HepG2 (cell line): ENCODE data around the gene CMTM5. TPM values are rescaled to one million over a fixed set of nuclear protein-coding genes. Genes with fewer than 3 reads are reported as not detected.

ENCODE experiments used
- AGO2 ChIP-seq: fragments of 200-400 bp; formaldehyde crosslinking; optimal IDR thresholded peaks from 2 replicates; pipeline ENCODE3; 2017; ENCODE audit warnings: mild to moderate bottlenecking, low read depth, low read length, moderate library complexity
- BORCS8-MEF2B ChIP-seq: sonication (generic); formaldehyde crosslinking; IDR thresholded peaks from 2 replicates; pipeline ENCODE4 v1.8.0; 2022; ENCODE audit warnings: mild to moderate bottlenecking, missing genetic modification reagents
- CBX2 ChIP-seq, 2 experiments: fragments of 200-600 bp in 1 of 2; sonication (generic); formaldehyde crosslinking in 1 of 2; IDR thresholded peaks; 2 replicates each; pipeline versions ENCODE4 v1.7.0 to v1.8.1; 2018 to 2022; ENCODE audit warnings: low read depth in 2 of 2, low read length in 1 of 2, mild to moderate bottlenecking in 1 of 2, missing genetic modification reagents in 1 of 2
- DDIT3 ChIP-seq: sonication (generic); formaldehyde crosslinking; IDR thresholded peaks from 2 replicates; pipeline ENCODE4 v1.4.0; 2020; ENCODE audit warnings: mild to moderate bottlenecking, missing genetic modification reagents
- DPF2 ChIP-seq: sonication (generic); formaldehyde crosslinking; IDR thresholded peaks from 2 replicates; pipeline ENCODE4 v1.4.0; 2020; ENCODE audit warnings: mild to moderate bottlenecking, low read depth, missing genetic modification reagents, borderline replicate concordance
- HDAC2 ChIP-seq: sonication (generic); formaldehyde crosslinking; IDR thresholded peaks from 2 replicates; pipeline ENCODE4 v1.4.0; 2020; ENCODE audit warnings: missing genetic modification reagents
- HNF1A ChIP-seq, 2 experiments: sonication (generic) in 1 of 2; formaldehyde crosslinking in 1 of 2; IDR thresholded peaks; 2 replicates each; pipeline versions ENCODE4 v1.4.0 to v1.6.1; 2016 to 2020; ENCODE audit warnings: borderline replicate concordance in 1 of 2, low read depth in 1 of 2, mild to moderate bottlenecking in 1 of 2, missing genetic modification reagents in 1 of 2
- IKZF4 ChIP-seq: sonication (generic); formaldehyde crosslinking; IDR thresholded peaks from 2 replicates; pipeline ENCODE4 v1.5.1; 2020; ENCODE audit warnings: borderline replicate concordance, mild to moderate bottlenecking, low read depth, missing genetic modification reagents; ENCODE audit errors: not compliant biosample characterization
- KLF9 ChIP-seq: IDR thresholded peaks from 2 replicates; pipeline ENCODE4 v1.6.1; 2016; ENCODE audit warnings: low read depth
- MXD1 ChIP-seq: sonication (generic); formaldehyde crosslinking; IDR thresholded peaks from 2 replicates; pipeline ENCODE4 v1.4.0; 2020; ENCODE audit warnings: mild to moderate bottlenecking, missing genetic modification reagents
- MXD3 ChIP-seq: IDR thresholded peaks from 2 replicates; pipeline ENCODE4 v1.6.1; 2016; ENCODE audit warnings: mild to moderate bottlenecking, missing biosample characterization, missing genetic modification reagents
- NFATC3 ChIP-seq: sonication (generic); formaldehyde crosslinking; IDR thresholded peaks from 2 replicates; pipeline ENCODE4 v1.5.1; 2020; ENCODE audit warnings: mild to moderate bottlenecking, missing genetic modification reagents
- NR2C2 ChIP-seq: sonication (generic); formaldehyde crosslinking; IDR thresholded peaks from 2 replicates; pipeline ENCODE4 v1.4.0; 2020; ENCODE audit warnings: missing genetic modification reagents, mild to moderate bottlenecking, moderate library complexity, borderline replicate concordance
- RXRB ChIP-seq: IDR thresholded peaks from 2 replicates; pipeline ENCODE4 v1.6.1; 2016; ENCODE audit warnings: borderline replicate concordance, missing genetic modification reagents, missing compliant biosample characterization
- STAG1 ChIP-seq: sonication (generic); formaldehyde crosslinking; IDR thresholded peaks from 2 replicates; pipeline ENCODE4 v1.4.0; 2020; ENCODE audit warnings: missing genetic modification reagents
- ZBTB34 ChIP-seq: sonication (generic); formaldehyde crosslinking; IDR thresholded peaks from 2 replicates; pipeline ENCODE4 v1.8.0; 2022; ENCODE audit warnings: mild to moderate bottlenecking, missing genetic modification reagents
- ZFP36L2 ChIP-seq: sonication (generic); formaldehyde crosslinking; IDR thresholded peaks from 2 replicates; pipeline ENCODE4 v1.4.0; 2020; ENCODE audit warnings: missing genetic modification reagents
- ZNF256 ChIP-seq: sonication (generic); formaldehyde crosslinking; conservative IDR thresholded peaks from 2 replicates; pipeline ENCODE4 v1.4.0; 2020; ENCODE audit warnings: missing genetic modification reagents
- ZNF274 ChIP-seq: sonication (generic); formaldehyde crosslinking; IDR thresholded peaks from 2 replicates; pipeline ENCODE4 v1.5.1; 2020; ENCODE audit warnings: mild to moderate bottlenecking, missing genetic modification reagents
- ZNF337 ChIP-seq: sonication (generic); formaldehyde crosslinking; IDR thresholded peaks from 2 replicates; pipeline ENCODE4 v1.5.1; 2020; ENCODE audit warnings: missing genetic modification reagents, low read depth, mild to moderate bottlenecking, borderline replicate concordance
- ZNF780A ChIP-seq: sonication (generic); formaldehyde crosslinking; IDR thresholded peaks from 2 replicates; pipeline ENCODE4 v1.8.0; 2022; ENCODE audit warnings: mild to moderate bottlenecking, missing genetic modification reagents, moderate library complexity
- polyA plus RNA-seq, 8 experiments: library from polyadenylated mRNA; depleted of rRNA in 3 of 8; stranded (reverse) in 7 of 8; unstranded in 1 of 8; fragments of >200 nt; fragmentation: Illumina TruSeq in 4 of 8; extraction: Trizol in 4 of 8; gene quantifications; 2 replicates each; pipeline versions ENCODE4 v1.2.1 to v1.2.3, GENCODE V29; 2011 to 2016; ENCODE audit warnings: low read depth in 4 of 8, missing spikeins in 1 of 8, mixed read lengths in 1 of 8; ENCODE audit not compliant: insufficient read depth in 1 of 8
- total RNA-seq, 5 experiments: library from RNA; depleted of rRNA; stranded (reverse); fragments of >200 nt; fragmentation: Illumina TruSeq; extraction: Trizol; gene quantifications; 2 replicates each; pipeline ENCODE4 v1.2.3, GENCODE V29; 2016; ENCODE audit warnings: low read depth in 1 of 5

Gene CMTM5
- total and polyA plus RNA-seq, 2 of the 13 experiments (the other 11 are each of a cell fraction or from before 2014, with no cell fraction given): not detected

GRCh38 chr14:23327947-23328744 is 48.7 kb upstream of the CMTM5 start (continued):
- TF ChIP-seq AGO2 (no peak), MXD3 (no peak), BORCS8-MEF2B (no peak), STAG1 (CRISPR knock-in tag) (peak; percentile 95), HNF1A (IDR thresholded peaks at IDR 0.05; ENCODE audit: low read depth) (0 out of 2 replicates have a peak, but pooled peaks have one; percentile 22), HNF1A (CRISPR knock-in tag; IDR thresholded peaks at IDR 0.05; ENCODE audit: borderline replicate concordance) (no peak), ZNF780A (CRISPR knock-in tag) (no peak), DPF2 (CRISPR knock-in tag) (no peak), ZBTB34 (CRISPR knock-in tag) (0 out of 2 replicates have a peak, but pooled peaks have one; percentile 50), CBX2 (IDR thresholded peaks at IDR 0.05; ENCODE audit: low read depth, low read length) (no peak), CBX2 (CRISPR knock-in tag; IDR thresholded peaks at IDR 0.05; ENCODE audit: low read depth) (0 out of 2 replicates have a peak, but pooled peaks have one; percentile 19), RXRB (CRISPR knock-in tag) (peak; percentile 45; the same call in 1 of the 2 replicates), NR2C2 (CRISPR knock-in tag) (no peak; the same call in 1 of the 2 replicates), DDIT3 (CRISPR knock-in tag) (peak; percentile 79; the same call in 1 of the 2 replicates), ZNF274 (CRISPR knock-in tag) (peak; percentile 40; the same call in 1 of the 2 replicates), MXD1 (CRISPR knock-in tag) (no peak), ZNF337 (CRISPR knock-in tag) (peak; percentile 69; the same call in 1 of the 2 replicates), HDAC2 (no peak), IKZF4 (peak; percentile 72), KLF9 (0 out of 2 replicates have a peak, but pooled peaks have one; percentile 58), ZNF256 (CRISPR knock-in tag) (no peak), ZFP36L2 (CRISPR knock-in tag) (peak; percentile 72; the same call in 1 of the 2 replicates), NFATC3 (CRISPR knock-in tag) (0 out of 2 replicates have a peak, but pooled peaks have one; percentile 53)
